Measurements from ENCODE around the gene DYNLT1. TPM values are rescaled to one million over a fixed set of nuclear protein-coding genes. Genes with fewer than 3 reads are reported as not detected.

DYNLT1 gene
- total RNA-seq, 1 experiment from 2014 or later = 105 TPM

GRCh38 chr6:158596861-158597260 is 47.7 kb downstream of the DYNLT1 start:
- no peak overlapping the region for H2BK20ac ChIP-seq (ENCODE audit: low read depth, low read length, poor library complexity, severe bottlenecking)
- no peaks in the 10 kb centered on the region for H3K4me1 ChIP-seq (ENCODE audit: insufficient read depth, low read length)
- H3K27ac ChIP-seq (ENCODE audit: insufficient read length, low read depth, low read length) = no peak overlapping the region
- Mint-ChIP-seq H3K36me3 (ENCODE audit: insufficient read depth in 1 of 3, low read depth in 3 of 3) (peaks cover 12 to 77% (median 66%) of the 10 kb centered on the region in 3 experiments; a peak in 6 of 7 replicates), H3K9me3 (no peaks in the 10 kb centered on the region), H3K27ac (peak overlapping the region in 1 of 3 experiments; percentile 68; a peak in 1 of 7 replicates), H3K4me3 (no peak overlapping the region), H3K4me1 (no peaks in the 10 kb centered on the region; a peak in 1 of 4 replicates), H3K27me3 (ENCODE audit: low read depth) (no peaks in the 10 kb centered on the region)
- H3K79me1 ChIP-seq (ENCODE audit: insufficient read depth, low read depth, low read length, poor library complexity, severe bottlenecking) = no peaks in the 10 kb centered on the region
- H3K4ac ChIP-seq (ENCODE audit: low read depth, low read length) = no peak overlapping the region
- no peak for DNase-seq
- H3K23me2 ChIP-seq (ENCODE audit: insufficient read length, low read depth, low read length, poor library complexity, severe bottlenecking) = no peaks in the 10 kb centered on the region
- H3K27me3 ChIP-seq (ENCODE audit: insufficient read depth, low read length) = no peaks in the 10 kb centered on the region
- H4K20me1 ChIP-seq (ENCODE audit: control insufficient read depth, insufficient read depth, insufficient read length) = no peaks in the 10 kb centered on the region
- no peak overlapping the region for H2BK15ac ChIP-seq (ENCODE audit: low read depth, low read length)
- no peak overlapping the region for H2AK5ac ChIP-seq (ENCODE audit: insufficient read length, low read length)
- no peak overlapping the region for H3K14ac ChIP-seq (ENCODE audit: insufficient read depth, low read length)
- no peak overlapping the region for H2BK5ac ChIP-seq (ENCODE audit: insufficient read length, low read length)
- TF ChIP-seq CTCF (conservative IDR thresholded peaks at IDR 0.05) = no peak
- no peak overlapping the region for H2BK12ac ChIP-seq (ENCODE audit: insufficient read length, low read depth, low read length)
- H3K9ac ChIP-seq (ENCODE audit: extremely low read depth, insufficient read length, low read length) = no peak overlapping the region
- H3T11ph ChIP-seq (ENCODE audit: low read length) = no peak overlapping the region
- no peaks in the 10 kb centered on the region for H3K79me2 ChIP-seq (ENCODE audit: insufficient read depth, low read length)
- H3K4me2 ChIP-seq (ENCODE audit: insufficient read depth, insufficient read length, low read length) = no peak overlapping the region
- no peak overlapping the region for H4K91ac ChIP-seq (ENCODE audit: insufficient read length, low read depth, low read length)
- no CpG with 5 or more reads among the region's 6 CpGs for WGBS (ENCODE audit: extremely low coverage, insufficient read length, low lambda C conversion rate)
- H4K8ac ChIP-seq (replicated peaks; ENCODE audit: insufficient read length, low read depth, low read length) = no peak overlapping the region
- H3K9me3 ChIP-seq (ENCODE audit: control insufficient read depth, low read depth, low read length) = no peaks in the 10 kb centered on the region
- no peak overlapping the region for H3K56ac ChIP-seq (ENCODE audit: insufficient read length, low read depth, low read length)
- H2AFZ ChIP-seq (ENCODE audit: low read length) = no peak overlapping the region
- no peak overlapping the region for H3K18ac ChIP-seq (ENCODE audit: insufficient read length, low read depth, low read length)
- H3K23ac ChIP-seq (ENCODE audit: insufficient read length, low read depth, low read length) = no peak overlapping the region
- no peak overlapping the region for H4K5ac ChIP-seq (ENCODE audit: insufficient read length, low read depth, low read length)
- H2BK120ac ChIP-seq (ENCODE audit: low read depth, low read length, poor library complexity, severe bottlenecking) = no peak overlapping the region
